ENCODE measurements around the gene HMCES. TPM values are rescaled to one million over a fixed set of nuclear protein-coding genes. Genes with fewer than 3 reads are reported as not detected.
"Not testable (repeated sequence)": the region's sequence is repeated elsewhere in the genome, so short reads cannot be mapped to it uniquely, and the experiment has no call there.

Gene HMCES
- total RNA-seq, 2 donors from 2014 or later = 52.5 to 55.3 TPM

GRCh38 chr3:129336093-129336706 lies 57.5 kb downstream of the HMCES start:
- Mint-ChIP-seq H3K27me3 (no peaks in the 10 kb centered on the region), H3K36me3 (ENCODE audit: low read depth) (no peaks in the 10 kb centered on the region)

GRCh38 chr3:129337719-129338118 lies 59.0 kb downstream of the HMCES start:
- not testable (repeated sequence) for H3K4me3 Mint-ChIP-seq; ATAC-seq (replicated peaks)

More at GRCh38 chr3:129336093-129336706, 57.5 kb downstream of the HMCES start:
- no peak for ATAC-seq (replicated peaks)
- no peak overlapping the region for H3K27ac Mint-ChIP-seq
- H3K4me1 Mint-ChIP-seq = no peaks in the 10 kb centered on the region
- H3K9me3 Mint-ChIP-seq = no peaks in the 10 kb centered on the region
- no peak overlapping the region for H3K4me3 Mint-ChIP-seq

DNA sequence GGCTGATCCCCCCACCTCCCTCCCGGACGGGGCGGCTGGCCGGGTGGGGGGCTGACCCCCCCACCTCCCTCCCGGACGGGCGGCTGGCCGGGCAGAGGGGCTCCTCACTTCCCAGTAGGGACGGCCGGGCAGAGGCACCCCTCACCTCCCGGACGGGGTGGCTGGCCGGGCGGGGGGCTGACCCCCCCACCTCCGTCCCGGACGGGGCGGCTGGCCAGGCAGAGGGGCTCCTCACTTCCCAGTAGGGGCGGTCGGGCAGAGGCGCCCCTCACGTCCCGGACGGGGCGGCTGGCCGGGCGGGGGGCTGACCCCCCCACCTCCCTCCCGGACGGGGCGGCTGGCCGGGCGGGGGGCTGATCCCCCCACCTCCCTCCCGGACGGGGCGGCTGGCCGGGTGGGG lies 60.5 kb downstream of the HMCES start:
- not testable (repeated sequence) for H3K9me3 Mint-ChIP-seq; H3K36me3 Mint-ChIP-seq (ENCODE audit: low read depth); ATAC-seq (replicated peaks); H3K4me1 Mint-ChIP-seq; H3K27me3 Mint-ChIP-seq; H3K27ac Mint-ChIP-seq; H3K4me3 Mint-ChIP-seq

More at GRCh38 chr3:129337719-129338118, 59.0 kb downstream of the HMCES start:
- not testable (repeated sequence) for H3K27ac Mint-ChIP-seq; H3K27me3 Mint-ChIP-seq; H3K36me3 Mint-ChIP-seq (ENCODE audit: low read depth); H3K4me1 Mint-ChIP-seq; H3K9me3 Mint-ChIP-seq

GRCh38 chr3:129339833-129340232 lies 61.2 kb downstream of the HMCES start:
- not testable (repeated sequence) for H3K9me3 Mint-ChIP-seq; H3K36me3 Mint-ChIP-seq (ENCODE audit: low read depth); H3K4me3 Mint-ChIP-seq; H3K4me1 Mint-ChIP-seq; ATAC-seq (replicated peaks); H3K27ac Mint-ChIP-seq
- H3K27me3 Mint-ChIP-seq = peaks cover 11% of the 10 kb centered on the region

- H3K4me1 Mint-ChIP-seq = no peaks in the 10 kb centered on the region
- no peak overlapping the region for H3K4me3 Mint-ChIP-seq
- H3K27me3 Mint-ChIP-seq = peaks cover 23% of the 10 kb centered on the region
- no peak for ATAC-seq (replicated peaks)
- H3K9me3 Mint-ChIP-seq = no peaks in the 10 kb centered on the region
- H3K27ac Mint-ChIP-seq = no peak overlapping the region
- H3K36me3 Mint-ChIP-seq (ENCODE audit: low read depth) = no peaks in the 10 kb centered on the region
Measured at GRCh38 chr3:129341331-129342141, 62.9 kb downstream of the HMCES start.

GRCh38 chr3:129343643-129344360 lies 65.1 kb downstream of the HMCES start:
- Mint-ChIP-seq H3K27me3 (peaks cover 27% of the 10 kb centered on the region), H3K27ac (no peak overlapping the region), H3K4me3 (no peak overlapping the region), H3K36me3 (ENCODE audit: low read depth) (no peaks in the 10 kb centered on the region), H3K9me3 (no peaks in the 10 kb centered on the region), H3K4me1 (no peaks in the 10 kb centered on the region)
- peak; percentile 73 for ATAC-seq (replicated peaks)

GRCh38 chr3:129344540-129345220 lies 66.0 kb downstream of the HMCES start:
- H3K27ac Mint-ChIP-seq = no peak overlapping the region
- H3K36me3 Mint-ChIP-seq (ENCODE audit: low read depth) = no peaks in the 10 kb centered on the region
- ATAC-seq (replicated peaks) = no peak
- H3K27me3 Mint-ChIP-seq = peaks cover 27% of the 10 kb centered on the region
- H3K4me3 Mint-ChIP-seq = no peak overlapping the region
- no peaks in the 10 kb centered on the region for H3K9me3 Mint-ChIP-seq
- H3K4me1 Mint-ChIP-seq = no peaks in the 10 kb centered on the region

GRCh38 chr3:129345281-129345680 lies 66.6 kb downstream of the HMCES start:
- no peak overlapping the region for H3K27ac Mint-ChIP-seq
- no peaks in the 10 kb centered on the region for H3K36me3 Mint-ChIP-seq (ENCODE audit: low read depth)
- no peak for ATAC-seq (replicated peaks)
- H3K9me3 Mint-ChIP-seq = no peaks in the 10 kb centered on the region
- no peak overlapping the region for H3K4me3 Mint-ChIP-seq
- H3K4me1 Mint-ChIP-seq = no peaks in the 10 kb centered on the region
- peaks cover 31% of the 10 kb centered on the region for H3K27me3 Mint-ChIP-seq

DNA sequence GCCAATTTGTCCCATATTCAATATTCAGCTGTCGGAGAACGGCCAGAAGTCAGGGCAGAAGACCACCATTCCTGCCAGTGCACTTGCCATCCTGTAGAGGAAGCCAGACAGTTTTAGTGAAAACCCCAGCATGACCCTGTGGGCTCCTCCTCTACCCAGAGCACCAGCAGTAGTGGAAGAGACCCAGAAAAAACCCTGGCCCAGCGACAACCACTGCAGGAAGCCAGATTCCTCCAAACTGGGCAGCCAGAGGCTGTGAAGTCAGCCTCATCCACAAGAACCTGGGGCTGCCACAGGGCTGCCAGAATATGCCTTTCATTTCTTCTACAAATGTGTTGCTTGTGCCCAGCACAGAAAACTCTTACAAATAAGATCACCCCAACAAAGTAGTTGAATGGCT lies 67.3 kb downstream of the HMCES start:
- peaks cover 31% of the 10 kb centered on the region for H3K27me3 Mint-ChIP-seq
- H3K4me1 Mint-ChIP-seq = no peaks in the 10 kb centered on the region
- no peaks in the 10 kb centered on the region for H3K36me3 Mint-ChIP-seq (ENCODE audit: low read depth)
- no peak overlapping the region for H3K4me3 Mint-ChIP-seq
- no peaks in the 10 kb centered on the region for H3K9me3 Mint-ChIP-seq
- H3K27ac Mint-ChIP-seq = no peak overlapping the region
- no peak for ATAC-seq (replicated peaks)

DNA sequence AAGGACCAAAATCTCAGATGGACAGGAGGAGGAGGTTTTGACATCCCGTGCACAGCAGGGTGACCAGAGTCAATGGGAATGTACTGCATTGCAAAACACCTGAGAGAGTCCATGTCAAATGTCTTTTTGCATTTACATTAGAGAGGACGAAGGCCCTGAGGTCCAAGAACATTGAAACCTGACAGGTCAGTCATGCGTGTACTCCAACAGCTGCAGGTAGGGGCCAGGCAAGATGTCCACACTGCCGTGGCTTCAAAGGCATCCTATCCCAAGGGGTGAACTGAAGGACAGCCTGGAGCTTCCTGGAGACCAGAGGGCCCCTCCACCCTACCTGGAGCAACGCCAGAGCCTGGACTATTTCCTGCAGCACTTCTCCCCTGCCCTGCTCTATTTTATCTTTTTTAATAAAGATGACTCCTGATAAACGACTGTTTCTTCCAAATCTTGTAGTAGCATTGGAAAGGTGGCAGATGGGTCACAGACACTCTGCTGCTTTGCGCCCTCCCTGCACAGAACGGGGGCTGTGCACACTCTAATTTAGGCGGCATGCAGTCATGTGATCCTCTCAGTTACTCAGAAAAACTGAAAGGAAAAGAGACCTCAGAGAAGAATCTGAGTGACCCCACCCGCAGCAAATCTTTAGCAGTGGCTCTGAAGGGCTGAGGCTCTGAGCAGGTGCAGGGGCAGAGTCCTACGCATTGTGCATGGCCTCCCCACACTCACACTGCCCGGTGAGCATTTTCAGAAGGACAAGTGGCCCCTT lies 68.2 kb downstream of the HMCES start:
- ATAC-seq (replicated peaks) = no peak
- Mint-ChIP-seq H3K27me3 (peaks cover 31% of the 10 kb centered on the region), H3K9me3 (no peaks in the 10 kb centered on the region), H3K4me1 (no peaks in the 10 kb centered on the region), H3K27ac (no peak overlapping the region), H3K36me3 (ENCODE audit: low read depth) (no peaks in the 10 kb centered on the region), H3K4me3 (no peak overlapping the region)

DNA sequence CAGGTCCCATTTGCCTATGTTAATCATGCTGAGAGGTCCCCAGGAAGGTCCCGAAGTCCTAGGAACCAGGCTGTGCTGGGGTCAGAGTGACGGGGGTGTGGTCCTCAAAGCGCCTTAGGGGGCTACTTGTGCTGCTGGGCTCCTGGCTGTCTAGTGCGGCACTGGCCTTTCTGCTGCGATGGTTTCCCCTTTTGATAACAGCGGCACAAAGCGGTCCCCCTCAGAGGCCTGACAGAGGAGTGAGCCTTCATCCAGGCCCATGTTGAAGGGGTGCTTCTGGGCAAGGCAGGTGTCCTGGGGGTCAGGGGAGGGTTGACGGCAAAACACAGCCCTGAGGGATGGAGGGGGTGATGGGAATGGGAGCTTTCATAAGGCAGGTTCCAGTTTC lies 68.8 kb downstream of the HMCES start:
- no peak overlapping the region for H3K4me3 Mint-ChIP-seq
- H3K36me3 Mint-ChIP-seq (ENCODE audit: low read depth) = no peaks in the 10 kb centered on the region
- H3K9me3 Mint-ChIP-seq = no peaks in the 10 kb centered on the region
- no peak for ATAC-seq (replicated peaks)
- peaks cover 29% of the 10 kb centered on the region for H3K27me3 Mint-ChIP-seq
- H3K4me1 Mint-ChIP-seq = no peaks in the 10 kb centered on the region
- no peak overlapping the region for H3K27ac Mint-ChIP-seq

GRCh38 chr3:129348734-129349133 lies 70.1 kb downstream of the HMCES start:
- H3K4me3 Mint-ChIP-seq = no peak overlapping the region
- no peaks in the 10 kb centered on the region for H3K36me3 Mint-ChIP-seq (ENCODE audit: low read depth)
- H3K9me3 Mint-ChIP-seq = no peaks in the 10 kb centered on the region
- H3K4me1 Mint-ChIP-seq = no peaks in the 10 kb centered on the region
- H3K27me3 Mint-ChIP-seq = peaks cover 22% of the 10 kb centered on the region
- no peak for ATAC-seq (replicated peaks)
- H3K27ac Mint-ChIP-seq = no peak overlapping the region

DNA sequence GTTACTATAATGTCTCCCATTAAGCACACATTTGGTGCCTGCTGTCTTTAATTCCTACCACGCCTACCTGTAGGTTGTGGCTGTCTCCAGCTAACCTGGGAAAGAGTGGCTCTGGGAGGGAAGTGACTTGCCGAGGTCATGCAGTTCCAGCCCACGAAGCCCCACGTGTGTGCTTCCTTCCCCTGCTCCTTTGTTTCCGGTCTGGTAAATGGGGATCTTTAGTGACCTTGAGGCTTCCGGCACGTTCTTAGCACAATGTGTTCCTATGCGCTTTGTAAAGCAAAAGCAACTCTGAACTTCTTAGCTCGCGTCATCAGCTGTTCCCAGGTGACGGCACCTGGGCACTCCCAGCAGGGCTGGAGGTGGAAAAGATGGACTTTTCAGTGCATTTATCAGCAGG lies 70.5 kb downstream of the HMCES start:
- H3K27me3 Mint-ChIP-seq = peaks cover 22% of the 10 kb centered on the region
- H3K4me3 Mint-ChIP-seq; H3K36me3 Mint-ChIP-seq (ENCODE audit: low read depth); ATAC-seq (replicated peaks); H3K27ac Mint-ChIP-seq; H3K4me1 Mint-ChIP-seq; H3K9me3 Mint-ChIP-seq: not testable (repeated sequence)

DNA sequence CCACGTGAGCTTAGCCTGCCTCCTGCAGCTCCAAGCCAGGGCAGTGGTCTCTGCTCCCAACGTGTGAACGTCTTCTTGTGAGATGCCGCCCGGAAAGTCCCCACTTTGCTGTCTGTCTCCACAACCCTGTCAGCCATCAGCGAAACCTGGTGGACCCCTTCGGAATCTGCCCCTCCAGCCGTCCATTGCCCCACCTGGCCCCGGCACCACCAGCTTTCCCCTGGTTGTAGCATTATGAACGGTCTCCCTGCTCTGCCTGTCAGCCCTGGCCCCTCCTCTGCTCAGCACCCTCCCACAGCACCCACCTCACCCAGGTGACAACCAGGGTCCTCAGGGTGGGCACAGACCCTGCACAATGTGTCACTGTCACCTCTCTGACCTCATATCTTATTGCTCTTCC lies 71.1 kb downstream of the HMCES start:
- H3K4me1 Mint-ChIP-seq = no peaks in the 10 kb centered on the region
- no peak overlapping the region for H3K4me3 Mint-ChIP-seq
- H3K9me3 Mint-ChIP-seq = no peaks in the 10 kb centered on the region
- ATAC-seq (replicated peaks) = no peak
- H3K27ac Mint-ChIP-seq = no peak overlapping the region
- no peaks in the 10 kb centered on the region for H3K36me3 Mint-ChIP-seq (ENCODE audit: low read depth)
- H3K27me3 Mint-ChIP-seq = peaks cover 21% of the 10 kb centered on the region
